ENCODE measurements around the gene CCDC88A. TPM values are rescaled to one million over a fixed set of nuclear protein-coding genes. Genes with fewer than 3 reads are reported as not detected.

The CCDC88A gene
- total and polyA plus RNA-seq, 2 experiments from 2014 or later = 144 to 169 TPM

- TF ChIP-seq CTCF (conservative IDR thresholded peaks at IDR 0.05; ENCODE audit: low read depth in 2 of 2) = no peak
- TF ChIP-seq ZNF114 (CRISPR knock-in tag; IDR thresholded peaks at IDR 0.05) = no peak
Observed at GRCh38 chr2:55439101-55439397, 19.4 kb upstream of the CCDC88A start (continued).

- Histone ChIP-seq H2AFZ (no peak overlapping the region), H3K9me2 (ENCODE audit: insufficient read depth) (no peaks in the 10 kb centered on the region), H4K20me1 (replicated peaks; ENCODE audit: insufficient read depth) (no peaks in the 10 kb centered on the region), H3K4me3 (no peak overlapping the region), H3K36me3 (ENCODE audit: insufficient read depth) (peaks cover 4% of the 10 kb centered on the region; the same call in 1 of the 2 replicates), H3K79me2 (replicated peaks; ENCODE audit: insufficient read depth) (no peaks in the 10 kb centered on the region), H3K4me1 (ENCODE audit: insufficient read depth) (no peaks in the 10 kb centered on the region), H3K27me3 (ENCODE audit: insufficient read depth) (no peaks in the 10 kb centered on the region), H3K27ac (ENCODE audit: low read depth) (no peak overlapping the region), H3F3A (replicated peaks; ENCODE audit: low read depth) (no peaks in the 10 kb centered on the region), H3K4me2 (no peak overlapping the region)
- no peak overlapping the region for H3K27ac Mint-ChIP-seq
- peaks cover 7% of the 10 kb centered on the region for H3K27me3 Mint-ChIP-seq (ENCODE audit: insufficient read depth, low read depth, poor library complexity)
- H3K4me3 Mint-ChIP-seq = no peak overlapping the region
- peaks cover 30% of the 10 kb centered on the region for H3K9me3 Mint-ChIP-seq
- no peak for DNase-seq (ENCODE audit: low spot score)
- no peak for ATAC-seq
- H3K4me1 Mint-ChIP-seq = no peaks in the 10 kb centered on the region
- peaks cover 11% of the 10 kb centered on the region for H3K36me3 Mint-ChIP-seq (ENCODE audit: low read depth)
- no peak for TF ChIP-seq ZNF114 (CRISPR knock-in tag; IDR thresholded peaks at IDR 0.05)
- TF ChIP-seq JUNB (IDR thresholded peaks at IDR 0.05; ENCODE audit: unreplicated experiment) = no peak
- no peak for TF ChIP-seq ZNF331 (CRISPR knock-in tag; IDR thresholded peaks at IDR 0.05; ENCODE audit: low read depth)
- no peak for TF ChIP-seq NANOG (IDR thresholded peaks at IDR 0.05; ENCODE audit: borderline replicate concordance)
- no peak for TF ChIP-seq POLR2AphosphoS5 (IDR thresholded peaks at IDR 0.05; ENCODE audit: low read depth)
- TF ChIP-seq ETS1 (IDR thresholded peaks at IDR 0.05) = no peak
- no peak for TF ChIP-seq STAT1 (IDR thresholded peaks at IDR 0.05; ENCODE audit: unreplicated experiment)
- no peak for TF ChIP-seq ZNF462 (CRISPR knock-in tag; IDR thresholded peaks at IDR 0.05)
- no peak for TF ChIP-seq CREB1 (CRISPR knock-in tag; IDR thresholded peaks at IDR 0.05; ENCODE audit: low read depth)
- TF ChIP-seq REST (IDR thresholded peaks at IDR 0.05; ENCODE audit: unreplicated experiment) = no peak
Observed at GRCh38 chr2:55438391-55439100, 18.9 kb upstream of the CCDC88A start.
